ENCODE measurements around the gene STK24.

GRCh38 chr13:98449273-98449672, 127.6 kb downstream of the STK24 start:
- TF ChIP-seq RARB (CRISPR knock-in tag; IDR thresholded peaks at IDR 0.05), result no peak
- TF ChIP-seq TOX (CRISPR knock-in tag; IDR thresholded peaks at IDR 0.05; ENCODE audit: borderline replicate concordance), result no peak
